IMR-90 (cell line): ENCODE measurements around the gene FMO2. TPM values are rescaled to one million over a fixed set of nuclear protein-coding genes. Genes with fewer than 3 reads are reported as not detected.

Experiments used
- ATAC-seq: fragments of 200-7000 bp; cut with Tn5 transposase; 2 replicates; pipeline ENCODE4 v1.9.1; 2020; ENCODE audit warnings: low read depth, mild to moderate bottlenecking, moderate library complexity
- BruUV-seq: library from RNA; stranded (reverse); fragments of 400-500 nt; replicated peaks from 2 replicates; lab custom pipeline; 2021; lab: Mats Ljungman, UMichigan
- CTCF ChIA-PET: fragments of 300-600 bp; formaldehyde crosslinking; extraction: SDS; loops from one replicate; lab custom pipeline; 2021; ENCODE audit warnings: antibody characterized with exemption; lab: Yijun Ruan, JAX
- POLR2A ChIA-PET: fragments of 300-600 bp; sonication (Branson Sonifier 250); formaldehyde crosslinking; loops from one replicate; lab custom pipeline; 2022; ENCODE audit warnings: antibody characterized with exemption; ENCODE audit not compliant: unreplicated experiment; lab: Charles Lee
- DNase-seq: peaks from one replicate; pipeline ENCODE4 v3.0.0; 2013
- H2AFZ ChIP-seq: replicated peaks from 2 replicates; pipeline ENCODE3; 2013; ENCODE audit warnings: low read length, mild to moderate bottlenecking; ENCODE audit not compliant: poor library complexity
- H2AK5ac ChIP-seq: 2 replicates; pipeline ENCODE4 v1.6.1; 2013; ENCODE audit warnings: low read depth, low read length, inconsistent platforms
- H2AK9ac ChIP-seq: replicated peaks from 2 replicates; pipeline ENCODE3; 2013; ENCODE audit warnings: mild to moderate bottlenecking, low read depth, low read length, moderate library complexity; ENCODE audit not compliant: poor library complexity
- H2BK120ac ChIP-seq: 2 replicates; pipeline ENCODE4 v1.6.1; 2013; ENCODE audit warnings: low read depth, low read length, inconsistent platforms
- H2BK15ac ChIP-seq: 3 replicates; pipeline ENCODE4 v1.6.1; 2013; ENCODE audit warnings: low read depth, low read length, inconsistent platforms
- H2BK20ac ChIP-seq: 2 replicates; pipeline ENCODE4 v1.6.1; 2013; ENCODE audit warnings: low read depth, mild to moderate bottlenecking, inconsistent platforms, low read length, moderate library complexity
- H2BK5ac ChIP-seq: 2 replicates; pipeline ENCODE4 v1.6.1; 2013; ENCODE audit warnings: mild to moderate bottlenecking, low read depth, low read length, inconsistent platforms; ENCODE audit not compliant: poor library complexity, severe bottlenecking
- H3K14ac ChIP-seq: replicated peaks from 2 replicates; pipeline ENCODE4 v1.6.1; 2013; ENCODE audit warnings: low read depth, low read length, inconsistent platforms
- H3K18ac ChIP-seq: 2 replicates; pipeline ENCODE4 v1.6.1; 2013; ENCODE audit warnings: low read depth, low read length, control low read depth
- H3K23ac ChIP-seq: 2 replicates; pipeline ENCODE4 v1.6.1; 2013; ENCODE audit warnings: low read depth, low read length, inconsistent platforms
- H3K27ac ChIP-seq: 2 replicates; pipeline ENCODE4 v1.5.1; 2013; ENCODE audit warnings: mild to moderate bottlenecking, control low read depth, low read length; ENCODE audit not compliant: insufficient read depth
- H3K27me3 ChIP-seq: 2 replicates; pipeline ENCODE4 v1.6.1; 2013; ENCODE audit warnings: low read length; ENCODE audit not compliant: control insufficient read depth, insufficient read depth
- H3K36me3 ChIP-seq: 2 replicates; pipeline ENCODE4 v1.6.1; 2013; ENCODE audit warnings: low read length, mixed read lengths; ENCODE audit not compliant: control insufficient read depth, insufficient read depth
- H3K4ac ChIP-seq: 2 replicates; pipeline ENCODE4 v1.6.1; 2013; ENCODE audit warnings: low read depth, low read length, inconsistent platforms
- H3K4me1 ChIP-seq: 2 replicates; pipeline ENCODE4 v1.6.1; 2013; ENCODE audit warnings: low read length, mixed read lengths; ENCODE audit not compliant: control insufficient read depth, insufficient read depth
- H3K4me2 ChIP-seq: 2 replicates; pipeline ENCODE4 v1.6.1; 2013; ENCODE audit warnings: low read depth, mild to moderate bottlenecking, control low read depth, low read length, moderate library complexity
- H3K4me3 ChIP-seq: 2 replicates; pipeline ENCODE4 v1.5.1; 2013; ENCODE audit warnings: low read depth, mild to moderate bottlenecking, control low read depth, low read length, moderate library complexity; ENCODE audit not compliant: insufficient read depth
- H3K56ac ChIP-seq: 2 replicates; pipeline ENCODE4 v1.6.1; 2013; ENCODE audit warnings: low read length, inconsistent platforms; ENCODE audit not compliant: insufficient read depth; ENCODE audit errors: extremely low read depth
- H3K79me1 ChIP-seq, 2 experiments: 2 replicates each; pipeline ENCODE4 v1.6.1; 2013; ENCODE audit warnings: low read length in 2 of 2, inconsistent platforms in 1 of 2, low read depth in 1 of 2
- H3K9ac ChIP-seq: 2 replicates; pipeline ENCODE4 v1.6.1; 2013; ENCODE audit warnings: low read depth, low read length, control low read depth
- H3K9me1 ChIP-seq: 2 replicates; pipeline ENCODE4 v1.6.1; 2013; ENCODE audit warnings: low read length, inconsistent platforms; ENCODE audit not compliant: insufficient read depth
- H3K9me3 ChIP-seq: 2 replicates; pipeline ENCODE4 v1.6.1; 2013; ENCODE audit warnings: low read length; ENCODE audit not compliant: control insufficient read depth, insufficient read depth
- H4K20me1 ChIP-seq: 2 replicates; pipeline ENCODE4 v1.6.1; 2013; ENCODE audit warnings: low read length, inconsistent platforms; ENCODE audit not compliant: insufficient read depth
- H4K5ac ChIP-seq: 2 replicates; pipeline ENCODE4 v1.6.1; 2013; ENCODE audit warnings: mild to moderate bottlenecking, low read depth, low read length, control low read depth
- H4K8ac ChIP-seq, 2 experiments: 2 replicates each; pipeline ENCODE4 v1.6.1; 2013; ENCODE audit warnings: low read depth in 2 of 2, low read length in 2 of 2, control low read depth in 1 of 2, inconsistent platforms in 1 of 2
- H4K91ac ChIP-seq: 2 replicates; pipeline ENCODE4 v1.6.1; 2013; ENCODE audit warnings: low read depth, low read length, inconsistent platforms; ENCODE audit not compliant: insufficient read depth
- BHLHE40 ChIP-seq: fragments of 150-350 bp; IDR thresholded peaks from 2 replicates; pipeline ENCODE4 v1.6.1; 2016; ENCODE audit warnings: mild to moderate bottlenecking, low read depth, low read length
- CHD1 ChIP-seq: IDR thresholded peaks from 2 replicates; pipeline ENCODE4 v1.6.1; 2012; ENCODE audit warnings: low read depth, low read length, improper control_type of control experiment
- CTCF ChIP-seq: conservative IDR thresholded peaks from 2 replicates; pipeline ENCODE4 v1.5.1; 2012; ENCODE audit warnings: mild to moderate bottlenecking, low read depth, low read length, improper control_type of control experiment
- ELK1 ChIP-seq: fragments of 150-350 bp; IDR thresholded peaks from 2 replicates; pipeline ENCODE4 v1.6.1; 2016; ENCODE audit warnings: low read depth, mild to moderate bottlenecking, low read length, moderate library complexity, borderline replicate concordance
- FOS ChIP-seq: fragments of 150-350 bp; IDR thresholded peaks from 2 replicates; pipeline ENCODE4 v1.6.1; 2016; ENCODE audit warnings: low read depth, low read length
- MAFK ChIP-seq: IDR thresholded peaks from 2 replicates; pipeline ENCODE4 v1.6.1; 2012; ENCODE audit warnings: low read depth, low read length, improper control_type of control experiment
- MAZ ChIP-seq: IDR thresholded peaks from 2 replicates; pipeline ENCODE4 v1.6.1; 2012; ENCODE audit warnings: low read depth, mild to moderate bottlenecking, low read length, improper control_type of control experiment, moderate library complexity, borderline replicate concordance
- MXI1 ChIP-seq: IDR thresholded peaks from 2 replicates; pipeline ENCODE4 v1.6.1; 2012; ENCODE audit warnings: low read depth, mild to moderate bottlenecking, low read length, moderate library complexity, borderline replicate concordance
- NFE2L2 ChIP-seq: fragments of 150-350 bp; IDR thresholded peaks from 2 replicates; pipeline ENCODE4 v1.6.1; 2016; ENCODE audit warnings: low read depth, mild to moderate bottlenecking, low read length
- POLR2A ChIP-seq: IDR thresholded peaks from 2 replicates; pipeline ENCODE4 v1.6.1; 2012; ENCODE audit warnings: mild to moderate bottlenecking, low read depth, low read length
- RAD21 ChIP-seq: IDR thresholded peaks from 2 replicates; pipeline ENCODE4 v1.6.1; 2012; ENCODE audit warnings: low read length, improper control_type of control experiment
- RCOR1 ChIP-seq: IDR thresholded peaks from 2 replicates; pipeline ENCODE4 v1.6.1; 2012; ENCODE audit warnings: mild to moderate bottlenecking, low read length, improper control_type of control experiment; ENCODE audit not compliant: insufficient replicate concordance
- SMC3 ChIP-seq: fragments of 150-350 bp; IDR thresholded peaks from 2 replicates; pipeline ENCODE4 v1.6.1; 2016; ENCODE audit warnings: low read depth, mild to moderate bottlenecking, antibody characterized with exemption, low read length, moderate library complexity
- USF2 ChIP-seq: fragments of 150-350 bp; IDR thresholded peaks from 2 replicates; pipeline ENCODE4 v1.6.1; 2017; ENCODE audit warnings: mild to moderate bottlenecking, antibody characterized with exemption, low read length, low read depth
- WGBS, 2 experiments: methylation state at CpG; one replicate each; pipeline versions ENCODE4 v1.1.5 to v1.1.7; 2013; ENCODE audit warnings: missing lambda C conversion rate in 2 of 2; ENCODE audit not compliant: insufficient read length in 1 of 2; ENCODE audit errors: extremely low coverage in 2 of 2; 5-methylcytosine and 5-hydroxymethylcytosine counted together
- dilution Hi-C: fragments of 300-500 bp; cut with HindIII; formaldehyde crosslinking; loops from one replicate; pipeline ENCODE4 v1.14.3; 2018; ENCODE audit warnings: low sequenced_read_pairs; ENCODE audit not compliant: unreplicated experiment
- in situ Hi-C: fragments of 300-500 bp; cut with MboI; formaldehyde crosslinking; loops from 3 replicates; pipeline ENCODE4 v1.14.3; 2019; ENCODE audit warnings: low sequenced_read_pairs, inconsistent platforms, mixed read lengths
- intact Hi-C: fragments of 100-400 bp; cut with micrococcal nuclease; formaldehyde crosslinking; loops from 2 replicates; pipeline ENCODE4 v1.10.0; 2022
- polyA plus RNA-seq, 3 experiments: library from polyadenylated mRNA; depleted of rRNA; stranded (reverse); fragments of >200 nt; gene quantifications; 2 replicates each; pipeline ENCODE4 v1.2.3, GENCODE V29; 2012; ENCODE audit warnings: low replicate concordance in 1 of 3
- total RNA-seq: library from RNA; depleted of rRNA; stranded (reverse); fragments of >200 nt; gene quantifications from 2 replicates; pipeline ENCODE4 v1.2.3, GENCODE V29; 2012

Gene FMO2
- total and polyA plus RNA-seq, 2 of the 4 experiments (the other 2 are of a cell fraction), result under 0.01 to 0.05 TPM

GRCh38 chr1:171188388-171189266, 3.5 kb downstream of the FMO2 start:
- dilution Hi-C loops, result no loop called here
- TF ChIP-seq FOS (no peak), USF2 (no peak), CHD1 (no peak), ELK1 (no peak), BHLHE40 (no peak), MXI1 (no peak), RAD21 (peak; percentile 64), POLR2A (no peak), MAFK (no peak), SMC3 (peak; percentile 59), RCOR1 (no peak), MAZ (no peak), CTCF (peak; percentile 73), NFE2L2 (no peak)

More at GRCh38 chr1:171188388-171189266, 3.5 kb downstream of the FMO2 start:
- POLR2A ChIA-PET, result no interaction called here
- in situ Hi-C loops (loop anchor here (10.0 kb wide), 1 partner anchor 104 kb away; no protein-coding TSS in a partner anchor), intact Hi-C loops (loop anchor here (1.0 kb wide), 4 partner anchors 38 to 221 kb away; no protein-coding TSS in a partner anchor)
- Histone ChIP-seq H2AFZ (no peak overlapping the region), H3K9ac (no peak overlapping the region), H3K36me3 (no peaks in the 10 kb centered on the region), H3K9me3 (no peaks in the 10 kb centered on the region), H3K27me3 (no peaks in the 10 kb centered on the region), H2BK15ac (no peak overlapping the region), H3K4ac (no peak overlapping the region), H2BK5ac (no peak overlapping the region), H3K9me1 (no peaks in the 10 kb centered on the region), H4K20me1 (no peaks in the 10 kb centered on the region), H3K79me1 (no peaks in the 10 kb centered on the region), H4K5ac (no peak overlapping the region), H3K14ac (no peak overlapping the region), H3K4me2 (peak overlapping the region; percentile 7; the same call in 1 of the 2 replicates), H3K23ac (no peak overlapping the region), H3K4me1 (peaks cover 2% of the 10 kb centered on the region; the same call in 1 of the 2 replicates), H3K4me3 (no peak overlapping the region), H3K27ac (peak overlapping the region; percentile 17; the same call in 1 of the 2 replicates), H2BK20ac (no peak overlapping the region), H2AK9ac (no peak overlapping the region), H3K18ac (no peak overlapping the region), H2AK5ac (no peak overlapping the region), H2BK120ac (no peak overlapping the region), H4K91ac (no peak overlapping the region), H3K56ac (no peak overlapping the region), H4K8ac (no peak overlapping the region)
- DNase-seq (peak; percentile 65), ATAC-seq (peak; percentile 80)
- no CpG with 5 or more reads among the region's 11 CpGs for WGBS, 2 experiments
- BruUV-seq, result no TSS peak
- CTCF ChIA-PET, result interaction anchor here (0.6 to 1.1 kb wide), 6 partner anchors 9 to 111 kb away, joined by 3 to 5 read pairs (median 4); no protein-coding TSS in a partner anchor
